ENCODE results near the gene EPHB2.

Gene EPHB2

GRCh38 chr1:22816803-22817202, 106.2 kb downstream of the EPHB2 start:
- Histone ChIP-seq H3K36me3 (no peaks in the 10 kb centered on the region), H3K4me1 (ENCODE audit: control insufficient read depth in 1 of 2, insufficient read depth in 1 of 2, low read depth in 1 of 2, low read length in 1 of 2) (no peaks in the 10 kb centered on the region), H3K4me3 (ENCODE audit: low read depth in 1 of 2, low read length in 1 of 2) (no peak overlapping the region), H3K9me3 (no peaks in the 10 kb centered on the region), H3K27ac (no peak overlapping the region), H3K27me3 (no peaks in the 10 kb centered on the region)
- TF ChIP-seq, protein P1, sequence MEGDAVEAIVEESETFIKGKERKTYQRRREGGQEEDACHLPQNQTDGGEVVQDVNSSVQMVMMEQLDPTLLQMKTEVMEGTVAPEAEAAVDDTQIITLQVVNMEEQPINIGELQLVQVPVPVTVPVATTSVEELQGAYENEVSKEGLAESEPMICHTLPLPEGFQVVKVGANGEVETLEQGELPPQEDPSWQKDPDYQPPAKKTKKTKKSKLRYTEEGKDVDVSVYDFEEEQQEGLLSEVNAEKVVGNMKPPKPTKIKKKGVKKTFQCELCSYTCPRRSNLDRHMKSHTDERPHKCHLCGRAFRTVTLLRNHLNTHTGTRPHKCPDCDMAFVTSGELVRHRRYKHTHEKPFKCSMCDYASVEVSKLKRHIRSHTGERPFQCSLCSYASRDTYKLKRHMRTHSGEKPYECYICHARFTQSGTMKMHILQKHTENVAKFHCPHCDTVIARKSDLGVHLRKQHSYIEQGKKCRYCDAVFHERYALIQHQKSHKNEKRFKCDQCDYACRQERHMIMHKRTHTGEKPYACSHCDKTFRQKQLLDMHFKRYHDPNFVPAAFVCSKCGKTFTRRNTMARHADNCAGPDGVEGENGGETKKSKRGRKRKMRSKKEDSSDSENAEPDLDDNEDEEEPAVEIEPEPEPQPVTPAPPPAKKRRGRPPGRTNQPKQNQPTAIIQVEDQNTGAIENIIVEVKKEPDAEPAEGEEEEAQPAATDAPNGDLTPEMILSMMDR (IDR thresholded peaks at IDR 0.05): no peak

GRCh38 chr1:22817462-22817861, 106.8 kb downstream of the EPHB2 start:
- no peaks in the 10 kb centered on the region for H3K4me1 ChIP-seq (ENCODE audit: control insufficient read depth in 1 of 2, insufficient read depth in 1 of 2, low read depth in 1 of 2, low read length in 1 of 2)
- H3K27ac ChIP-seq: no peak overlapping the region
- TF ChIP-seq, protein P1 (IDR thresholded peaks at IDR 0.05): no peak
- H3K36me3 ChIP-seq: no peaks in the 10 kb centered on the region
- no peak overlapping the region for H3K4me3 ChIP-seq (ENCODE audit: low read depth in 1 of 2, low read length in 1 of 2)
- no peaks in the 10 kb centered on the region for H3K27me3 ChIP-seq
- no peaks in the 10 kb centered on the region for H3K9me3 ChIP-seq

- no peaks in the 10 kb centered on the region for H3K36me3 ChIP-seq
- H3K4me1 ChIP-seq (ENCODE audit: control insufficient read depth in 1 of 2, insufficient read depth in 1 of 2, low read depth in 1 of 2, low read length in 1 of 2): no peaks in the 10 kb centered on the region
- H3K27me3 ChIP-seq: no peaks in the 10 kb centered on the region
- no peak overlapping the region for H3K27ac ChIP-seq
- H3K4me3 ChIP-seq (ENCODE audit: low read depth in 1 of 2, low read length in 1 of 2): no peak overlapping the region
- TF ChIP-seq, protein P1 (IDR thresholded peaks at IDR 0.05): no peak
- no peaks in the 10 kb centered on the region for H3K9me3 ChIP-seq
These were observed 107.6 kb downstream of the EPHB2 start for GRCh38 chr1:22818061-22818770.

GRCh38 chr1:22819361-22819760, 108.7 kb downstream of the EPHB2 start:
- Histone ChIP-seq H3K9me3 (no peaks in the 10 kb centered on the region), H3K4me1 (ENCODE audit: control insufficient read depth in 1 of 2, insufficient read depth in 1 of 2, low read depth in 1 of 2, low read length in 1 of 2) (no peaks in the 10 kb centered on the region), H3K27ac (no peak overlapping the region), H3K4me3 (ENCODE audit: low read depth in 1 of 2, low read length in 1 of 2) (no peak overlapping the region), H3K36me3 (no peaks in the 10 kb centered on the region), H3K27me3 (no peaks in the 10 kb centered on the region)
- TF ChIP-seq, protein P1 (IDR thresholded peaks at IDR 0.05): no peak

DNA sequence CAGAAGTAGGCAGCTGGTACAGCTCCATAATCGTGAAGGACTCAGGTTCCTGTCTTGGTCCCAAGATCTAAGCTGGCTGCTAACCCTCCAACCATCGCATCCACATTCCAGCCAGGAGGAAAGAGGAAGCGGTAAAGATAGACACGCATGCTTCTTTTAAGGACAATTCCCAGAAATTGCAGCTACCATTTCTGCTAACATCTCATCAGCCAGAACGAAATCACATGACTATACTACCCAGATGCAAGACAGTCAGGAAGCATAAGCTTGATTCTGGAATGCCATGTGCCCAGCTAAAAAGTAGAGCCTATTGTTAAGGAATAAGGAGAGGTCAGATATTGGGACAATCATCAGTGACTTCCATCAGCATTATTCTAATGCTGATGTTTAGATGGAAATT, 110.4 kb downstream of the EPHB2 start:
- H3K36me3 ChIP-seq: no peaks in the 10 kb centered on the region
- no peaks in the 10 kb centered on the region for H3K4me1 ChIP-seq (ENCODE audit: control insufficient read depth in 1 of 2, insufficient read depth in 1 of 2, low read depth in 1 of 2, low read length in 1 of 2)
- TF ChIP-seq, protein P1 (IDR thresholded peaks at IDR 0.05): no peak
- no peak overlapping the region for H3K4me3 ChIP-seq (ENCODE audit: low read depth in 1 of 2, low read length in 1 of 2)
- no peaks in the 10 kb centered on the region for H3K9me3 ChIP-seq
- no peaks in the 10 kb centered on the region for H3K27me3 ChIP-seq
- no peak overlapping the region for H3K27ac ChIP-seq
